Vagina (tissue), 2 donors: Measurements from ENCODE around the gene PPFIA1.

Source experiments
- CTCF ChIP-seq, 3 experiments: fragments of 450-650 bp in 2 of 3; fragments of 200-600 bp in 1 of 3; sonication (generic) in 1 of 3; IDR thresholded peaks; one replicate each; pipeline ENCODE4 v1.5.1; 2017 to 2019; ENCODE audit warnings: antibody characterized with exemption in 3 of 3, mild to moderate bottlenecking in 2 of 3, moderate library complexity in 2 of 3
- POLR2A ChIP-seq, 2 donors: fragments of 450-650 bp; IDR thresholded peaks; one replicate each; pipeline ENCODE4 v1.6.1; 2017; ENCODE audit warnings: antibody characterized with exemption in 2 of 2, mild to moderate bottlenecking in 2 of 2, moderate library complexity in 2 of 2
- POLR2AphosphoS5 ChIP-seq, 2 donors: sonication (generic); formaldehyde crosslinking; IDR thresholded peaks; one replicate each; pipeline ENCODE4 v1.9.0; 2017; ENCODE audit warnings: antibody characterized with exemption in 2 of 2, mild to moderate bottlenecking in 2 of 2, low read depth in 1 of 2; ENCODE audit not compliant: insufficient read depth in 1 of 2

- TF ChIP-seq POLR2AphosphoS5 (IDR thresholded peaks at IDR 0.05; ENCODE audit: insufficient read depth in 1 of 2, low read depth in 1 of 2) (no peak), POLR2A (IDR thresholded peaks at IDR 0.05) (no peak), CTCF (IDR thresholded peaks at IDR 0.05) (no peak)
Measured at GRCh38 chr11:70292166-70292565, 21.7 kb downstream of the PPFIA1 start.
